ENCODE data around the gene KCTD16.

The KCTD16 gene

DNA sequence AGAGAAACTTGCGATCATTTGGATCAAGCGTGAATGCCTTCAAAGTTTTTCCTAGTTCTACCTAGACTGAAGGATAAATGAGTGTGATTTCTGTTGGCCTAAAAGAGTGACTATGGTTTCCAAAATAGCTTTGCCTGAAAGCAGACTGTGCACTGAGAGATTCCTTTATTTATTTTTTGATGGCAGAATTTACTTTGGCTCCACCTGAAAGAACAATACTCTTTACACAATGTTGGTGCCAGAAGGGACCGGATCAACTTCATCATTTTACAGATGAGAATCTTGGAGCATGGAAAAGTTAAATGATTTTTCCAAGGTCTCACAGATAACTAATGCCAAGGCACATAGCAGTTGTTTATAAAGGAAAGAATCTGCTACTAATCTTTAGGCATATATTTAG, 199.6 kb downstream of the KCTD16 start:
- H3K23ac ChIP-seq (ENCODE audit: low read length), result no peak overlapping the region
- H2AK5ac ChIP-seq (ENCODE audit: low read length), result no peak overlapping the region
- no peaks in the 10 kb centered on the region for H3K27me3 ChIP-seq (ENCODE audit: insufficient read depth, low read length, poor library complexity)
- H4K5ac ChIP-seq (ENCODE audit: low read length), result no peak overlapping the region
- DNase-seq, result no peak
- H2BK5ac ChIP-seq (ENCODE audit: low read length), result no peak overlapping the region
- no peak overlapping the region for H3K4me3 ChIP-seq (ENCODE audit: low read length)
- no peak overlapping the region for H3K18ac ChIP-seq (ENCODE audit: low read length)
- no peaks in the 10 kb centered on the region for H3K79me2 ChIP-seq (ENCODE audit: control insufficient read depth, insufficient read depth, low read length)
- WGBS (ENCODE audit: extremely low coverage, insufficient coverage, low lambda C conversion rate), result no CpG with 5 or more reads among the region's 3 CpGs
- no peak overlapping the region for H2BK120ac ChIP-seq (ENCODE audit: low read depth, low read length)
- no peak overlapping the region for H2BK15ac ChIP-seq (replicated peaks; ENCODE audit: low read depth)
- no peak overlapping the region for H3K4ac ChIP-seq (ENCODE audit: low read depth, low read length)
- no peaks in the 10 kb centered on the region for H3K79me1 ChIP-seq (ENCODE audit: low read length)
- no peak overlapping the region for H3K27ac ChIP-seq (ENCODE audit: low read depth, low read length)
- no peak overlapping the region for H4K8ac ChIP-seq (ENCODE audit: low read depth, low read length)
- H3K9ac ChIP-seq (ENCODE audit: low read length), result no peak overlapping the region
- H3K4me2 ChIP-seq (ENCODE audit: low read length), result no peak overlapping the region
- no peaks in the 10 kb centered on the region for H3K4me1 ChIP-seq (ENCODE audit: control insufficient read depth, low read depth, low read length)
- no peak overlapping the region for H3K56ac ChIP-seq (ENCODE audit: low read length)
- no peaks in the 10 kb centered on the region for H3K36me3 ChIP-seq (ENCODE audit: control insufficient read depth, insufficient read depth, low read length)

DNA sequence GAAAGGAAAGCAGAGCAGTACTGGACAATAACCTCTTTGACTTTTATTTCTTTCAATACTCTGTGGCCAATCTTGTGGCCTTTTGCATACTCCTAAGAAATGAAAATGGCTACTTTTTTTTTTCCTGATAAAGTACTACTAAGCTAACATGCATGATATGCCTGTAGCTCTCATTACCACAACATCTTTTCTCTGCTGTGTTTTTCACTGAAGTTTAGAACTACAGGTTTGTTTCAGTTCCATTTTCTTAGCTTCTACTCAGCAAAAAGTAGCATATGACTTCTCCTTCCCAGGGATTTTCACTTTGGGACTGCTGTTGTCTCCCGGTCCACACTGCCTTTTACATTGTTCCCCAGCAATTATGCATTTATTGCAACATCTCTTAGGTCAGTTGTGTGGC, 204.0 kb downstream of the KCTD16 start:
- Histone ChIP-seq H3K79me1 (ENCODE audit: low read length) (no peaks in the 10 kb centered on the region), H3K79me2 (ENCODE audit: control insufficient read depth, insufficient read depth, low read length) (no peaks in the 10 kb centered on the region), H2BK120ac (ENCODE audit: low read depth, low read length) (no peak overlapping the region), H2BK5ac (ENCODE audit: low read length) (no peak overlapping the region), H3K18ac (ENCODE audit: low read length) (no peak overlapping the region), H3K9ac (ENCODE audit: low read length) (no peak overlapping the region), H4K5ac (ENCODE audit: low read length) (no peak overlapping the region), H3K27me3 (ENCODE audit: insufficient read depth, low read length, poor library complexity) (no peaks in the 10 kb centered on the region), H3K4me1 (ENCODE audit: control insufficient read depth, low read depth, low read length) (no peaks in the 10 kb centered on the region), H3K23ac (ENCODE audit: low read length) (no peak overlapping the region), H3K4me3 (ENCODE audit: low read length) (no peak overlapping the region), H4K8ac (ENCODE audit: low read depth, low read length) (no peak overlapping the region), H3K56ac (ENCODE audit: low read length) (no peak overlapping the region), H3K4ac (ENCODE audit: low read depth, low read length) (no peak overlapping the region), H2BK15ac (replicated peaks; ENCODE audit: low read depth) (no peak overlapping the region), H3K4me2 (ENCODE audit: low read length) (no peak overlapping the region), H2AK5ac (ENCODE audit: low read length) (no peak overlapping the region), H3K36me3 (ENCODE audit: control insufficient read depth, insufficient read depth, low read length) (no peaks in the 10 kb centered on the region), H3K27ac (ENCODE audit: low read depth, low read length) (no peak overlapping the region)
- no peak for DNase-seq
- no CpG with 5 or more reads among the region's 1 CpG for WGBS (ENCODE audit: extremely low coverage, insufficient coverage, low lambda C conversion rate)

DNA sequence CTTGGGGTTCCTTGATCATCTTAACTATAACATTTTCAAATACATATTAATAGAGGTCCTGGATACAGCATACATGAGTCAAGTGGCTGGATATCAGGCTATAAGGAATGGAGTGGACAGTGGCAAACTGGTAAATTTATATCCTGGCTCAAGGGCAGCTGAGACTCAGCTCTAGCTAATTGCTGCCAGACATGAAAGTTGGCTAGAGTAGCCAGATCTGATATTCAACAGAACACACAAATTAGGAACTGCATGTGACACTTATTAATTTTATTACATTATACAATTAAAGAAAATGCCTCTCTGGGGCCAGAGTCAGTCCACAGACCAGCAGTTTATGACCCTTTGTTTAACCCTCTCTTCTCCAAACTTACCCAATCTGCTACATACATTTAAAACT, 206.5 kb downstream of the KCTD16 start:
- no peak overlapping the region for H2BK120ac ChIP-seq (ENCODE audit: low read depth, low read length)
- no peak overlapping the region for H2BK15ac ChIP-seq (replicated peaks; ENCODE audit: low read depth)
- DNase-seq, result no peak
- no peak overlapping the region for H3K4me2 ChIP-seq (ENCODE audit: low read length)
- H4K5ac ChIP-seq (ENCODE audit: low read length), result no peak overlapping the region
- no peak overlapping the region for H3K23ac ChIP-seq (ENCODE audit: low read length)
- H2AK5ac ChIP-seq (ENCODE audit: low read length), result no peak overlapping the region
- no peaks in the 10 kb centered on the region for H3K36me3 ChIP-seq (ENCODE audit: control insufficient read depth, insufficient read depth, low read length)
- H3K18ac ChIP-seq (ENCODE audit: low read length), result no peak overlapping the region
- H3K4ac ChIP-seq (ENCODE audit: low read depth, low read length), result no peak overlapping the region
- H4K8ac ChIP-seq (ENCODE audit: low read depth, low read length), result no peak overlapping the region
- H3K79me1 ChIP-seq (ENCODE audit: low read length), result no peaks in the 10 kb centered on the region
- no peaks in the 10 kb centered on the region for H3K27me3 ChIP-seq (ENCODE audit: insufficient read depth, low read length, poor library complexity)
- no peak overlapping the region for H3K9ac ChIP-seq (ENCODE audit: low read length)
- no peak overlapping the region for H3K4me3 ChIP-seq (ENCODE audit: low read length)
- no peaks in the 10 kb centered on the region for H3K79me2 ChIP-seq (ENCODE audit: control insufficient read depth, insufficient read depth, low read length)
- no peak overlapping the region for H2BK5ac ChIP-seq (ENCODE audit: low read length)
- H3K4me1 ChIP-seq (ENCODE audit: control insufficient read depth, low read depth, low read length), result no peaks in the 10 kb centered on the region
- no peak overlapping the region for H3K56ac ChIP-seq (ENCODE audit: low read length)
- no peak overlapping the region for H3K27ac ChIP-seq (ENCODE audit: low read depth, low read length)

DNA sequence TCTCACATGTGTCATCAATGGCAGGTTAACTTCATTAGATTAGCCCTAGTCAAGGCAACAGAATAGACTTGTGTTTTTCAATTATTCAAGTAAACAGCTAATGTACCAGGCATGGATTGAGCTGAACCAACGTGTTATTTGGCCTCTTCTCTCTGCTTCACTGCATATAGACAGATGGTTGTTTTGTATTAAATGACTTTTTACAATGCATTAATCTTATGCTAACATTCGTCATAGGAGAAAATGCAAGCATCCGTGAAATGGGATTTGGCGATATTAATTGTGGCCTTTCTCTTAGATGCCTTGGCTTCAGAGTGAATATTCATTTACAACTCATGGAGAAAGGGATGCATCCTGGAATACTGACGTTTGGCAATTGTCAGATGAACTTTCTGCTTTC, 208.0 kb downstream of the KCTD16 start:
- DNase-seq, result no peak
- Histone ChIP-seq H3K4me2 (ENCODE audit: low read length) (no peak overlapping the region), H2AK5ac (ENCODE audit: low read length) (no peak overlapping the region), H3K23ac (ENCODE audit: low read length) (no peak overlapping the region), H4K5ac (ENCODE audit: low read length) (no peak overlapping the region), H2BK5ac (ENCODE audit: low read length) (no peak overlapping the region), H3K9ac (ENCODE audit: low read length) (no peak overlapping the region), H3K56ac (ENCODE audit: low read length) (no peak overlapping the region), H3K27me3 (ENCODE audit: insufficient read depth, low read length, poor library complexity) (no peaks in the 10 kb centered on the region), H3K79me2 (ENCODE audit: control insufficient read depth, insufficient read depth, low read length) (no peaks in the 10 kb centered on the region), H3K79me1 (ENCODE audit: low read length) (no peaks in the 10 kb centered on the region), H3K4ac (ENCODE audit: low read depth, low read length) (no peak overlapping the region), H3K36me3 (ENCODE audit: control insufficient read depth, insufficient read depth, low read length) (no peaks in the 10 kb centered on the region), H2BK120ac (ENCODE audit: low read depth, low read length) (no peak overlapping the region), H3K4me1 (ENCODE audit: control insufficient read depth, low read depth, low read length) (no peaks in the 10 kb centered on the region), H3K4me3 (ENCODE audit: low read length) (no peak overlapping the region), H3K27ac (ENCODE audit: low read depth, low read length) (no peak overlapping the region), H3K18ac (ENCODE audit: low read length) (no peak overlapping the region), H4K8ac (ENCODE audit: low read depth, low read length) (no peak overlapping the region), H2BK15ac (replicated peaks; ENCODE audit: low read depth) (no peak overlapping the region)
- no CpG with 5 or more reads among the region's 5 CpGs for WGBS (ENCODE audit: extremely low coverage, insufficient coverage, low lambda C conversion rate)

DNA sequence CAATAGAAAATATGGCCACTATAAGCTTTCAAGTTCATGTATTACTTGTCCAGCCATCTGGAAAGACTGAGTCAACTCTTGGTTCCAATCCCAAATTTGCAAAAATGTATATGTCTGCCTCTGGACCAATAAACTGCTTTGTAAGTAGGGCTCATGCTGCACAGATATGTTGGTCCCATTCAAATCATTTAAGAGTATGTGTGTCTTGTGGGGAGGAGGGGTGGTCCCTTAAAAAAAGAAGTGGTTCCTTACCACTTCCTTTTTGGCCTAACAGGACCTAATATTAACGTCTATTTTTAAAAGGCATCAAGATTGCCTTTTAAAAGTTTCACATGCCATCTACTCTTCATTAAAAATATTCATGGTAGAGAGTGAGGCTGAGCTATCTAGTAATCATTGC, 214.9 kb downstream of the KCTD16 start:
- Histone ChIP-seq H2BK120ac (ENCODE audit: low read depth, low read length) (no peak overlapping the region), H3K27ac (ENCODE audit: low read depth, low read length) (no peak overlapping the region), H3K56ac (ENCODE audit: low read length) (no peak overlapping the region), H3K79me2 (ENCODE audit: control insufficient read depth, insufficient read depth, low read length) (no peaks in the 10 kb centered on the region), H2BK15ac (replicated peaks; ENCODE audit: low read depth) (no peak overlapping the region), H3K18ac (ENCODE audit: low read length) (no peak overlapping the region), H3K9ac (ENCODE audit: low read length) (no peak overlapping the region), H3K4me1 (ENCODE audit: control insufficient read depth, low read depth, low read length) (no peaks in the 10 kb centered on the region), H3K4me3 (ENCODE audit: low read length) (no peak overlapping the region), H3K79me1 (ENCODE audit: low read length) (no peaks in the 10 kb centered on the region), H2BK5ac (ENCODE audit: low read length) (no peak overlapping the region), H3K23ac (ENCODE audit: low read length) (no peak overlapping the region), H3K36me3 (ENCODE audit: control insufficient read depth, insufficient read depth, low read length) (no peaks in the 10 kb centered on the region), H2AK5ac (ENCODE audit: low read length) (no peak overlapping the region), H3K4ac (ENCODE audit: low read depth, low read length) (no peak overlapping the region), H4K8ac (ENCODE audit: low read depth, low read length) (no peak overlapping the region), H4K5ac (ENCODE audit: low read length) (no peak overlapping the region), H3K27me3 (ENCODE audit: insufficient read depth, low read length, poor library complexity) (no peaks in the 10 kb centered on the region), H3K4me2 (ENCODE audit: low read length) (no peak overlapping the region)
- no CpG with 5 or more reads among the region's 1 CpG for WGBS (ENCODE audit: extremely low coverage, insufficient coverage, low lambda C conversion rate)
- no peak for DNase-seq

DNA sequence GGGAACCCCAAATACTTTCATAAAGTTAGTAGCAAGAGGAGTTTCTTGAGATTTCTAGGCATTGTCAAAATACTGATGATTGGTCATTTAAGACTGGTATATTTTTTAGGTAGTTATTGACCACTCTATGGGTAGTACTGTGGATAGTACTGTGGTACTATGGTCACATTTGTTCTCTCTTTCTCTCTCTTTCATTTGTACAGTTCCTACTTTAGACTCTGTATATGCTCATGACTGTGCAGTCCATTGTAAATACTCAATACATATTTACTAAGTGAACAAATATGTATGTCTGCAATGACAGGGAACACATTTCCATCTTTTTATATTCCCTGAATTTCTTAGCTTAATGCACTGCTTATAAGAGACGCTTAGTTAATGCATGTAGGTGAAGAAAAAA, 215.6 kb downstream of the KCTD16 start:
- Histone ChIP-seq H4K5ac (ENCODE audit: low read length) (no peak overlapping the region), H2BK120ac (ENCODE audit: low read depth, low read length) (no peak overlapping the region), H2BK5ac (ENCODE audit: low read length) (no peak overlapping the region), H3K4ac (ENCODE audit: low read depth, low read length) (no peak overlapping the region), H3K23ac (ENCODE audit: low read length) (no peak overlapping the region), H3K79me1 (ENCODE audit: low read length) (no peaks in the 10 kb centered on the region), H3K36me3 (ENCODE audit: control insufficient read depth, insufficient read depth, low read length) (no peaks in the 10 kb centered on the region), H3K4me2 (ENCODE audit: low read length) (no peak overlapping the region), H3K4me3 (ENCODE audit: low read length) (no peak overlapping the region), H3K9ac (ENCODE audit: low read length) (no peak overlapping the region), H3K27me3 (ENCODE audit: insufficient read depth, low read length, poor library complexity) (no peaks in the 10 kb centered on the region), H3K27ac (ENCODE audit: low read depth, low read length) (no peak overlapping the region), H2AK5ac (ENCODE audit: low read length) (no peak overlapping the region), H3K4me1 (ENCODE audit: control insufficient read depth, low read depth, low read length) (no peaks in the 10 kb centered on the region), H2BK15ac (replicated peaks; ENCODE audit: low read depth) (no peak overlapping the region), H3K56ac (ENCODE audit: low read length) (no peak overlapping the region), H3K18ac (ENCODE audit: low read length) (no peak overlapping the region), H3K79me2 (ENCODE audit: control insufficient read depth, insufficient read depth, low read length) (no peaks in the 10 kb centered on the region), H4K8ac (ENCODE audit: low read depth, low read length) (no peak overlapping the region)
- WGBS (ENCODE audit: extremely low coverage, insufficient coverage, low lambda C conversion rate), result no CpG with 5 or more reads among the region's 1 CpG
- no peak for DNase-seq

Measured in mesendoderm (in vitro differentiated cells).